NCI-H2171 (cell line): ENCODE measurements around the gene INSC.
"Not testable (repeated sequence)": the region's sequence is repeated elsewhere in the genome, so short reads cannot be mapped to it uniquely, and the experiment has no call there.

ENCODE experiments used
- DNase-seq: peaks from one replicate; lab custom pipeline; 2025; lab: John Stamatoyannopoulos, UW

Gene INSC

DNA sequence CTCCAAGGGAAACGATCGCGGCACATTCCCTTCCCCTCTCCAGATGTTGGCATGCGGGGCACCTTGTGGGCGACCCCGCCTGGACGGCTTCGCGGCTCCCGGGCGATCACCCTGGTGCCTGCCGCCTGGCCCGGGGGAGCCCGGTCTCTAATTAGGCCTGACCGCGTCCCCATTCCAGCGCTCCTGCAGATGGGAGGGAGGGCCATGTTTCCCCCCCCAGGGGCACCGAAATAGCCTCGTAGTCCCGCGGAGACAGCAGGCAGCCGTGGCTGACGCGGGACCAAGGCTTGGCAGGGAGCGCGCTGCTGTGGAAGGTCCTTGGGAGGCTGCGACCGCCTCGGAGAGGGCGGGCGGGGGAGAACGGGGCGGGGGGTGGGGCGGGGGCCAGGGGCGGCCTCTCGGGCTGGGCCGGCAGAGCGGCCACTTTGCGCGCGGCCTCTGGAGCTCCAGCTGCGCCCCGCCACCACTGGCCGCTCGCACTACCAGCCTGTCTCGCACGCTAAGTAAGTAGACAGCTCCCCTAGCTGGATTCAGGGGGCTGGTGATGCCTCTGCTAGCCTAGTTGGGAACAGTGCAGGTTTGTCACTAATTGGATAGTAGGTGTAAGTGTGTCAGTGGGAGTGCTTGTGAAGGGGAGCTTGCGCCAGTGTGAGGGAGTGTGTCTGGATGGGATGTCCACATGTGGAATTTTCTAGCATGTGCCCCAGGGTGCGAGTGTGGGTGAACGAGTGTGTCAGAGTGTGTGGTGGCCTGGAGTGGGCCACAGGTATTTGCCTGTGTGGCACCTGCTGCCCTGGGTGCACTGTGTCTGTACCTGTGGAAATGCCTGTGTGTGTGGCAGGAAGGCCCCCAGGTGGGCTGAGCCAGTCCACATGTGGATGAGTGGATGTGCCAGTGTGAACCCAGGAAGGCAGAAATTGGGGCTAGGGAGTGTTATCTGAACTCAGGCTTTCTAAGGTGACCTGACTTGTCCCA lies at the start of gene INSC:
Gene INSC, plus strand, starts transcription at position 423 of the 975 bp plus-strand sequence. CDS start 34,252 bp downstream, outside the sequence.
- DNase-seq, result no peak

DNA sequence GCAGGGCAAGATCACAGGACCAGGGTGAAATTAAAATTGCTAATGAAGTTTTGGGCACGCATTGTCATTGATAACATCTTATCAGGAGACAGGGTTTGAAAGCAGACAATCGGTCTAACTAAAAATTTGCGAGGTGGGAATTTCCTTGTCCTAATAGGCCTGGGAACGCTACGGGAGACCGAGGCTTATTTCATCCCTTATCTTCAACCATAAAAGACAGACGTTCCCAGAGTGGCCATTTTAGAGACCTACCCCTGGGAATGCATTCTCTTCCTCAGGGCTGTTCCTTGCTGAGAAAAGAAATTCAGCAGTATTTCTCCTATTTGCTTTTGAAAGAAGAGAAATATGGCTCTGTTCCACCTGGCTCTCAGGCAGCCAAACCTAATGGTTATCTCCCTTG lies 45.0 kb upstream of the INSC start:
- DNase-seq, result not testable (repeated sequence)

GRCh38 chr11:15071556-15072255 lies 43.0 kb upstream of the INSC start:
- no peak for DNase-seq

GRCh38 chr11:15072551-15073143 lies 42.1 kb upstream of the INSC start:
- DNase-seq, result no peak

GRCh38 chr11:15073361-15074205 lies 41.1 kb upstream of the INSC start, which contains the start of gene CALCB:
TSS of gene CALCB (plus strand) at chr11:15073593. CDS start at chr11:15074719, 1,126 bp downstream.
- DNase-seq, result no peak

DNA sequence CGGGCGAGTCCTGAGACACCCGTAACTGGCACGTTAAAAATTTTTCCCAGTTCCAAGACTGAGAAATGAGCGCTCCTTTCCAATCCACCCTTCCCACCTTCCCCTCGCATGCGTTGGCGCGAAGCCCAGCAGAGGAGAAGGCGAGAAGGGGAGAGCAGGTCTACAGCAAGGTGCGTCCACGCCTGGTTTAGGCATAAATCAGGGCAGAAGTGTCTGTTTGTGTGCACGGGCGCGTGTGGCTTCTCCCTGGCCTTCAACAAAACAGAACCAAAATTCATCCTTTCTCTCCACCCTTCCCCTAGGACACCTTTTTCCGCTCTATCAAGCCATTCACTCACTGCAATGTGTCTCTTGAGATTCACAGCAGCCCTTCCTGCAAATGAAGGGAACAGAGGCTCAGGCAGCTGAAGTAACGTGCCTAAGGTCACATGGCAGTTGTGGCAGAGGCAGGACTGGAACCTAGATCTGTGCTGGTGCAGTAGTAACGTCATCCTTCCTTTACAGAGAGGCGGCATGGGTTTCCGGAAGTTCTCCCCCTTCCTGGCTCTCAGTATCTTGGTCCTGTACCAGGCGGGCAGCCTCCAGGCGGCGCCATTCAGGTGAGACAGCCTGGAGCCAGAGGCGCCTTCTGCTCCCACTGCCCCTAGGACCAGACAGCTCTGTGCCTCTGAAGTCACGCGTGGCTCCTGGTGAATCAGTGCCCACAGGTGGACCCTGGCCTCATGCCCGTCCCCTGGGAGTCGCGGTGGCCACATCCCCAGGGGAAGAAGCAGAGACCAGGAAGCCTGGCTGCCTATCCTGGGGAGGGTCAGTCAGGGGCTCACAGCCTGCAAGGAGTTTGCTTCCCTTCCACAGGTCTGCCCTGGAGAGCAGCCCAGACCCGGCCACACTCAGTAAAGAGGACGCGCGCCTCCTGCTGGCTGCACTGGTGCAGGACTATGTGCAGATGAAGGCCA lies 40.2 kb upstream of the INSC start:
- no peak for DNase-seq

DNA sequence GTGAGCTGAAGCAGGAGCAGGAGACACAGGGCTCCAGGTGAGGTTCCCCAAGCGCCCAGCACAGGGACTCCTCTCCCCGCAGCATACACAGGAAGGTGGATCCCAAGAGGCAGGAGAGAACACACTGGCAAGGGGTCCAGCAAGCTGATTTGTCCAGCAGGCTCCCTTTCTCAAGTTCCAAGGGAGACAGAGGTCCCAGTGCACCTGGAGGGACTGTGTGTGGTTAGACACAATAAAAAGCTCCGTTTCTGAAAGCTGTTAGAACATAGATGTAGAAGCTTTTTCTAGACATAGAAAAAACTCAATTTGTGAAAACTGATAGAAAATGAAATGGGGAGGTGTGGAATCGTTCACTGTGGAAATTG lies 39.6 kb upstream of the INSC start:
- DNase-seq, result no peak

- no peak for DNase-seq
These were observed 23.5 kb upstream of the INSC start for GRCh38 chr11:15091175-15091574.

- DNase-seq, result no peak
These were observed 23.1 kb upstream of the INSC start for GRCh38 chr11:15091625-15092024.

GRCh38 chr11:15093432-15093831 lies 21.3 kb upstream of the INSC start:
- no peak for DNase-seq

DNA sequence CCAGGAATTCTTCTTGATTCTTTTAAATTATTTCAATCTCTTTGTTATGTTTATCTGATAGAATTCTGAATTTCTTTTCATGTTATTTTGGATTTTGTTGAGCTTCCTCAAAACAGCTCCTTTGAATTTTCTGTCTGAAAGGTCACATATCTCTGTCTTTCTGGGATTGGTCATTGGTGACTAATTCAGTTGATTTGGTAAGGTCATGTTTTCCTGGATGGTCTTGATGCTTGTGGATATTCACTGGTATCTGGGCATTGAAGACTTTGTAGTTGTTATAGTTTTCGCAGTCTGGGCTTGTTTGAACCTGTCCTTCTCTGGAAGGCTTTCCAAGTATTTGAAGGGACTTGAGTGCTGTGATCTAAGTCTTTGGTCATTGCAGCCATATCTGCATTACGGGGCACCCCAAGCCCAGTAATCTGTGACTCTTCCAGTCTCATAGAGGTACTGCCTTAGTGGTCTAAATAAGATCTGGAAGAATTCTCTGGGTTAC lies 18.9 kb upstream of the INSC start:
- no peak for DNase-seq

DNA sequence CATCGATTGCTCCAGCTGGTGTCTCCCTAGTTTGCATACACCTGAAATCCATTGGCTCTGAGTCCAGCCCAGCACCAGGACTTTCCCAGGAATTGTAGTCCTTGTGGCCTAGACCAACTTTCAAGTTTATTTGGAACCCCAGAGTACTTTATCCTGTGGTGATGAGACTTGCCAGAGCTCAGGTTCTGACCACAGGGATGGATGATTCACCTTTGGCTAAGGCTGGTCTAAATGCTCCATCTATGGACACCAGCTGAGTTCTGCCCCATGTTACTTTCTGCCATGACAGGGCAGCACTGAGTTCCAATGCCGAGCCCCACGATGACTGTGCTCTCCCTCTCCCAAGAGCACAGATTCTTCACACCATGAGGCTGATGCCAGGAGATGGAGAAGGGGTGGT lies 17.3 kb upstream of the INSC start:
- no peak for DNase-seq

GRCh38 chr11:15099267-15099666 lies 15.5 kb upstream of the INSC start:
- DNase-seq, result no peak

DNA sequence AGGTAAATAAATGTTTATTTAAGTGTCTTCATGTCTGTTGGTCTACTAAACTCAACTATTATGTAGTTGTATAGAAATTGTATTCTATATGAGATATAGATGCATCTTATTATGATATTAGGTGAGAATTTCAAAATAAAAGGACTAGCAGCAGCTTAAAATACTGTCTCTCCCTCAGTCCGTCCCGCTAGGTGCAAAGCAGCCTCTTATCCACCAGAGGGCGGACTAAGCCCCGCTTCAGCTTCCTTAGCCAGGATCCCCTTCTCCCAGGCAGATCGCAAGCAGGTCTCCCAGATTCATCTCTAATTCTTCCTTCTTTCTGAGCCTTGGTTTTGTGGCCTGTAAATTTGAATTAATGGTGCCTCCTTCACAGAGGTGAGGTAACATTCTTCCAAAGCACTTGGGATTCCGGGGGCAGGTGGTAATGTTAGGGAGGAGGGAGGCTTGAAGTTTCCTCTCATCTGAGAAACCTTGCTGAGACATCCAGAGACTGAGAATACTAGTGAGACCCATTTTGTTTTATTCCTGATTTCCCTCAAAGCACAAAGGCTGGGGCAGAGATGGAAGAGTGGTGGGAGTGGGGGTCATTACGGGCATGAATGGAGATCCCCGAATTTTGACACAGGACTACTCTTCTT lies 13.5 kb upstream of the INSC start:
- peak; percentile 8 for DNase-seq

DNA sequence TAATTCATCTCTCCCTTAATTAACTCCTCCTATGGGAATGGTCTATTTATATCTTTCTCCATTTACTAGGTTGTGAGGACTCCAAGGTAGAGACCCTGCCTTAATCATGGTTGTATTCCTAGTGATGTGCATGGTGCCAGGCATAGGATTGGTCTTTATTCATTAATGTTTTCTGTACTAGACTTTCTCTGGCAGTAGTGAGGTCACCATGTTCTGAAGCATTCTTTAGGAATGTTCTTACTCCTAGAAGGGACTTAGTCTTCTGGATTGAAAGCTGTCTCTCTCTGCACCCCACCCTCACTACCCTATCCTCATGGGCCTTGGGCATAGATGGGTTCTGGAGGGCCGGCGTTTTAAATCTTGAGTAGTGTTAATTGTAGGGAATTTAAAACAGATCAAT lies 10.6 kb upstream of the INSC start:
- no peak for DNase-seq

DNA sequence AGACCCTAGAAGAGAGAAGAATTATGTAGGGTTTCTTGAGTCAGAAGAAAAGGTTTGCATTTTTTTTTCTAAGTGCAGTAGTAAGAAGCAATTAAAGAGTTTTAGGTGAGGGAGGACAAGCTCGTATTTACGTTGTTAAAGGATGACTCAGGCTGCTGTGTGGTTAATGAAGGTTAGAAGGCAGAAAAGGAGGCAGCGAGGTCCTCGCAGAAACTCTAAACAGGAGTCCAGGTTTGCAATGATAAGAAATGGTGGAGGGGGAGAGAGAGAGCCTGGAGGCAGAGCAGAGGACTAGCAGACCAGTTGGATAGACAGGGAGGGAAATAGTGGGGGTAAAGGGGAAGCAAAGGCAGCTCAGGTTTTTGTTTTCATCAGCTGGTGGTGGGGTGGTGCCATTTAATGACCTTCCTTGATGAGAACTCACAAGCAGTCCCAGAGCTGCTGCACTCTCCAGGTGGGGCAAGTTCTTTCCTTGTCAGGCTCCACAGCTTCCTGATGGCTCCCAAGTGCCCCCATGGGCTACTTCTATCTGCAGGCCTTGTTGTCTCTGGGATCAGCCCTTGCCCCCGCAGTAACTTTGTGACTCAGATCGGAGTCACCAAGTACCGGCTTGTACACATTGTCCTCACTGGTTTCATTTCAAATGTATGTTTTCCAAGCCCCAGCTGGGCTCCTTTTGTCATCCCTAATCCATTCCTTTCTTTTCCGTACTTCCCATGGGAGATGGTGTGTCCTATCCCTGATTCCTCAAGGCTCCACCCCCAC lies 8.3 kb upstream of the INSC start:
- no peak for DNase-seq

DNA sequence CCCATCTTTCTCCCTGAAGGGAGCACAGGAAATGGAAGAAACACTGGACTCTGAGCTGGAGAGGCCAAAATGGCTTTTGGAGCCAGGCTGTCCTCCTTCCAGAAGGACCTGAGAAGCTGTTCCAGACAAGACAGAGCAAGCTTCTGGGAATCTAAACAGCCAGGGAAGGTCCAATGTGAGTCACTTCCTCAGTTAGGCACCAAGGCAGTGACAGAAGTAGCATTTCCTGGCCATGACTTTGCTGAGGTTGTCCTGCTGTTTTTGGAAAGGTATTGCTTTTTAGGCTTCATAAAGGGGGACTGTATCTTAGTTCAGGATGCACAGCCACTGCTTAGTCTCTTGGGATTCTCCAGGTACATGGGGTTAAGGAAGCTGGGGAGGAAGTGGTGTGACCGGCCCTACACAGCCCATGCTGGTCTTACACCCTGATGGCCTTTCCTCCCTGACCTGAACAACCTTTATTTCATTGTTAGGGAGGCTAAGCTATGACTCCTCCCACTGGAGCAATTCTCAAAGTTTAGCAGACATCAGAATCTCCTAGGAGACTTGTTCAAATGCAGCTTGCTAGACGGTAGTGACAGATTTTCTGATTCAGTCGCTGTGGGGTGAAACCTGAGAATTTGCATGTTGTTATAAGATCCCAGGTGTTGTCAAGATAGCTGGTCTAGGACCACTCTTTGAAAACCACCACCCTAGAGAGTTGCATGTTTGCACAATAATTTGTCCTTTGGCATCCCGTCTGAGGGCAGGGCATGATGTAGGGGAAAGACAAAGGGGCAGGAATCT lies 6.8 kb upstream of the INSC start:
- no peak for DNase-seq

GRCh38 chr11:15108592-15109130 lies 6.1 kb upstream of the INSC start:
- DNase-seq, result no peak
